ENCODE measurements around the gene KIF1B. TPM values are rescaled to one million over a fixed set of nuclear protein-coding genes. Genes with fewer than 3 reads are reported as not detected.

Gene KIF1B
- total RNA-seq, 1 donor from 2014 or later = 78.4 TPM

GRCh38 chr1:10389271-10389973, 179.1 kb downstream of the KIF1B start:
- intact Hi-C loops (cut with micrococcal nuclease) = no loop called here
- no peak for TF ChIP-seq CTCF (IDR thresholded peaks at IDR 0.05; ENCODE audit: borderline replicate concordance)
- H3K4me1 ChIP-seq = peaks cover 20% of the 10 kb centered on the region
- no peak overlapping the region for H3K27ac ChIP-seq (replicated peaks)
- peaks cover 3% of the 10 kb centered on the region for H3K36me3 ChIP-seq
- peaks cover 8% of the 10 kb centered on the region for H3K9me3 ChIP-seq (replicated peaks)
- H3K4me3 ChIP-seq = no peak overlapping the region
- no peaks in the 10 kb centered on the region for H3K27me3 ChIP-seq (ENCODE audit: low read depth)
- DNase-seq = no peak

- no peak for DNase-seq
- intact Hi-C loops (cut with micrococcal nuclease) = no loop called here
Observed at GRCh38 chr1:10396870-10397269, 186.5 kb downstream of the KIF1B start.

GRCh38 chr1:10398278-10398733, 187.9 kb downstream of the KIF1B start:
- no peak for DNase-seq
- Histone ChIP-seq H3K27ac (replicated peaks) (peak overlapping the region; percentile 97), H3K4me3 (peak overlapping the region; percentile 98), H3K27me3 (ENCODE audit: low read depth) (no peaks in the 10 kb centered on the region), H3K9me3 (replicated peaks) (peaks cover 12% of the 10 kb centered on the region), H3K4me1 (peaks cover 31% of the 10 kb centered on the region), H3K36me3 (peaks cover 20% of the 10 kb centered on the region)
- intact Hi-C loops (cut with micrococcal nuclease) = no loop called here
- no peak for TF ChIP-seq CTCF (IDR thresholded peaks at IDR 0.05; ENCODE audit: borderline replicate concordance)

More at GRCh38 chr1:10396870-10397269, 186.5 kb downstream of the KIF1B start:
- Histone ChIP-seq H3K9me3 (replicated peaks) (peaks cover 12% of the 10 kb centered on the region), H3K36me3 (peaks cover 7% of the 10 kb centered on the region), H3K4me1 (peaks cover 31% of the 10 kb centered on the region), H3K27me3 (ENCODE audit: low read depth) (no peaks in the 10 kb centered on the region), H3K27ac (replicated peaks) (no peak overlapping the region), H3K4me3 (no peak overlapping the region)
- TF ChIP-seq CTCF (IDR thresholded peaks at IDR 0.05; ENCODE audit: borderline replicate concordance) = no peak

- intact Hi-C loops (cut with micrococcal nuclease) = no loop called here
- peak within 1 kb of the TSS; percentile 98 for H3K4me3 ChIP-seq
- peaks cover 26% of the 10 kb centered on the region for H3K36me3 ChIP-seq
- TF ChIP-seq CTCF (IDR thresholded peaks at IDR 0.05; ENCODE audit: borderline replicate concordance) = no peak
- H3K9me3 ChIP-seq (replicated peaks) = peaks cover 10% of the 10 kb centered on the region
- no peaks in the 10 kb centered on the region for H3K27me3 ChIP-seq (ENCODE audit: low read depth)
- peak within 1 kb of the TSS; percentile 97 for H3K27ac ChIP-seq (replicated peaks)
- H3K4me1 ChIP-seq = peaks cover 31% of the 10 kb centered on the region
- peak; percentile 99 for DNase-seq
Observed at GRCh38 chr1:10398734-10399443, 188.5 kb downstream of the KIF1B start, which contains the start of gene PGD. TSS of gene PGD (plus strand) at chr1:10399064. CDS start at chr1:10399118, 54 bp downstream.

GRCh38 chr1:10399444-10399941, 189.1 kb downstream of the KIF1B start:
- Histone ChIP-seq H3K4me1 (peaks cover 31% of the 10 kb centered on the region), H3K4me3 (peak overlapping the region; percentile 98), H3K27ac (replicated peaks) (peak overlapping the region; percentile 97), H3K36me3 (peaks cover 29% of the 10 kb centered on the region), H3K9me3 (replicated peaks) (peaks cover 4% of the 10 kb centered on the region), H3K27me3 (ENCODE audit: low read depth) (no peaks in the 10 kb centered on the region)
- intact Hi-C loops (cut with micrococcal nuclease) = no loop called here
- DNase-seq = peak; percentile 28
- TF ChIP-seq CTCF (IDR thresholded peaks at IDR 0.05; ENCODE audit: borderline replicate concordance) = no peak
